G401 (cell line): Measurements from ENCODE around the gene SDC3. TPM values are rescaled to one million over a fixed set of nuclear protein-coding genes. Genes with fewer than 3 reads are reported as not detected.

Experiments
- DNase-seq: peaks from one replicate; pipeline ENCODE4 v3.0.0-alpha.2; 2015; ENCODE audit warnings: low spot score
- in situ Hi-C: cut with HindIII; loops from 2 replicates; pipeline ENCODE4 v1.10.0; 2016; ENCODE audit warnings: low sequenced_read_pairs, mixed read lengths
- total RNA-seq: library from RNA; depleted of rRNA; stranded (reverse); fragments of >200 nt; shearing (Covaris generic); gene quantifications from 2 replicates; pipeline ENCODE4 v1.2.3, GENCODE V29; 2014

The SDC3 gene
- total RNA-seq, 1 experiment from 2014 or later = 23.0 TPM

GRCh38 chr1:30867537-30867936 lies 41.0 kb downstream of the SDC3 start:
- no peak for DNase-seq
- in situ Hi-C loops = loop anchor here (5.0 kb wide), 1 partner anchor 55 kb away; no protein-coding TSS in a partner anchor

- DNase-seq = no peak
- in situ Hi-C loops = loop anchor here (5.0 kb wide), 1 partner anchor 54 kb away; no protein-coding TSS in a partner anchor
Observed at GRCh38 chr1:30866594-30866993, 42.0 kb downstream of the SDC3 start.

DNA sequence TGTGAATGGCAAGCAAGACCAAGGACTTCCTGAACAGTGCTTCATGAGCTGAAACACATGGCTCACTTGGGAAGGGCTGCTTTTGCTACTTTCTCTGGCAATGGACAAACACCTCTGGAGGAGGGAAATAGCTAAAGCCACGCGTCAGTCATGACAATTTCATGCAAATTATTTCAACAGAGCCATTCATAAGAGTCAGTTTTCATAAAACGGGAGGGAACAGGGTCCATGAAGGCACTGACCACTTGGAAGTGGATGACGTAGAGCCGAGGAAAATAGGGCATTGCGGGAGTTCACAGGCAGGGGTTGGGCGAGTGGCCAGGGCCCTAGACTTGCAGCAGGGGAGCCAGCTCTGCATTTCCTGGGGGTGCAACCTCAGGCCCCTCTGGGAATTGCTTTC lies 43.9 kb downstream of the SDC3 start:
- DNase-seq = no peak
- in situ Hi-C loops = loop anchor here (5.0 kb wide), 1 partner anchor 52 kb away; no protein-coding TSS in a partner anchor

DNA sequence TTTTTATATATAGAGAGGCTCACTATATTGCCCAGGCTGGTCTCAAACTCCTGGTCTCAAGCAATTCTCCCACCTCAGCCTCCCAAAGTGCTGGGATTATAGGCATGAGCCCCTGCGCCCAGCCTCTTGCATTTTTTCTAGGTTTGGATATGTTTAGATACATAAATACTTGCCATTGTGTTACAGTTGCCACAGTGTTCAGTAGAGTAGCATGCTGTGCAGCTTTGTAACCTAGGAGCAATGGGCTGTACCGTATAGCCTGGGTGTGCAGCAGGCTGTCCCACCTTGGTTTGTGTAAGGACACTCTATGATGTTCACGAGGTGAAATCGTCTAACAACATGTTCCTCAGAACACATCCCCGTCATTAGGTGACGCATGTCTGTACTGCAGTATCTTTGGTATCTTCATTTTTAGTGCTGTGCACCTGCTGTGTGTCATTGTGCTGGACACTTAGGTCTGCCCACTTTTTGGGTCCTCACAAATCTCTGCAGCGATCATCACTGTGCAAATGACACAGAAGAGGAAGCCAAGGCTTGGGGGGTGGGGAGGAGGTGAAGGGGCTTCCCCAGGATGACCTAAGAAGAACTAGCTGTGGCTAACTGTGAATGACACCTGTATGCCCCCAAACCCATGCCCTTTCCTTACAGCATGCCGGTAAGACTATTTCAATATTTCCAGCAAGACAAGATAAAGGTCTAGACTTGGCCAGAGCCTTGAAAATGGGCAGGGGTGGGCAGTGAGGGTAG lies 44.5 kb downstream of the SDC3 start:
- in situ Hi-C loops = no loop called here
- DNase-seq = no peak

- no peak for DNase-seq
- in situ Hi-C loops = no loop called here
Observed at GRCh38 chr1:30860320-30860652, 48.3 kb downstream of the SDC3 start.

DNA sequence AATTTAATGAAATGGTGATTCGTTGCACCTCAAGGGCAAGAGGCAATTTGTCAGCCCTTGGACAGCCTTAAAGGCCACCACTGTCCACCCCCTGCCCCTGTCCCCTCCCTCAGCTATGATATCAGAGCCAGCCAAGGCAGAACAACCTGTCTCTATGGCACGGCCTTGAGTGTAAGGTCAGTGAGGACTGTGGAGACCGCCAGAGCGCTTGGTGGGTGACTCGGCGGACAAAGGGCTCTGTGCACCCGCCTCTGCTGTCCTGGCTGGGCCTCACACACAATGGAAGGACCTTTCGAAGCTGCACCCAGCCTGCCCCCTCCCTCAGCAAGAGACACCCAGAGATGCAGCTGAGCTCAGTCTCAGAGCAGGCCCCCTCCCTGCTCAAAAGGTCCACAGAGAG lies 50.6 kb downstream of the SDC3 start:
- in situ Hi-C loops = no loop called here
- no peak for DNase-seq

GRCh38 chr1:30857062-30857461 lies 51.5 kb downstream of the SDC3 start:
- in situ Hi-C loops = no loop called here
- no peak for DNase-seq

DNA sequence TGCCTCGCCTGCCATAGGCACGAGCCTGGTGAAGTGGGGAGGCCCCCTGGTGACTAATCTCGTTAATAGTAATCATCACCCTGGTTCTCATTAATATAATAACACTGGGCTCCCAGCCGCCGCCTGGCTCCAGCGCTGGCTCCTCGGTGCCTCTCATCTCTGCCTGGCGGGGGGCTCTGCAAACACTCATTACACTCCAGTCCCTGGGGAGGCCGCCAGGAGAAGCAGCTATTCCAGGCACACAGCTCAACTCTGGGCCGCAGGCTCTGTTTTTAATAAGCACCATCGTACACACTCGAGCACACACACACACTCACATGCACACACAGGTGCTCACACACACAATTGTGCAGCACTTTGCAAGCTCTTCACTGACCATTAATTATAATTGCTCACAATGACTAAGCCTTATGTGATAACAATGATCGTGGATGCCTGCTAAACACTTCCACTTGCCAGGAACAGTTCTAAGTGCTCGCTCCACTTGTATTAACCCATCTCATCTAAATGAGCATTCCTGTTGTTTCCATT lies 52.2 kb downstream of the SDC3 start:
- no peak for DNase-seq
- in situ Hi-C loops = no loop called here

GRCh38 chr1:30855686-30856259 lies 52.8 kb downstream of the SDC3 start:
- in situ Hi-C loops = no loop called here
- DNase-seq = no peak

- in situ Hi-C loops = no loop called here
- DNase-seq = no peak
Observed at GRCh38 chr1:30853350-30853749, 55.2 kb downstream of the SDC3 start.

DNA sequence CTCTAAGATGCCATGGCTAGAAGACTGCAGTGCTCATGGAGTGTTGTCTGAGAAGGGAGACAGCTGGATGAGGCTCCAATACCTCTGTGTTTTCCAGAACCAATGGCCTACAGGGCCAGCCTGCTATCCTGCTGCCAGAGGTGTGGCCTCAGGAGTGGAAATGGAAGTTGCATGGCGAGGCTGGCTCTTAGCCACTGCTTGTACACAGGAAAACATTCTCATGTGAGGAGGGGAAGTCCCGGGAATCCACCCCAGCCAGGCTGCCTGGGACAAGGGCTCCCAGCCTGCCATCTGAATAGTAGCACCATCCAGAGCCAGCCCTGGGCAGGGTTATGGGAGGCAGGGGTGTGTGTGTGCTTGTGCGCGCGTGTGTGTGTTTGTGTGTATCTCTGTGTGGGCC lies 56.5 kb downstream of the SDC3 start:
- in situ Hi-C loops = no loop called here
- no peak for DNase-seq

DNA sequence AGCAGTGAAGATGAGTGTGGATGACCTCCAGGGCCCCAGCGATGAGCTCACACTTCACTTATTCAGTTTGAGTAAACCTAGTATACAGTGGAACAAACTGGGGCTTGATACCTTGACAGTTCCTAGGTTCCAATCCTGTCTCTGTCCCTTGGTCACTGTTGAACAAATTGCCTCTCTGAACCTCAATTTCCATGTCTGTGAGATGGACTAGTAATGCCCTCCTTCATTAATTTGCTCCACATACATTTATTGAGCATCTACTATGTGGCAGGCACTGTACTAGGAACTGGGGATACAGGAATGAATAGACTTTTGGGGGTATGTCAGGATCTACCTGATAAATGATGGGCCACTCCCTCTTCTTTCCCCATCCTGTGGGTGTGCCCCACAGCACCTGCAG lies 57.3 kb downstream of the SDC3 start:
- in situ Hi-C loops = no loop called here
- no peak for DNase-seq

- in situ Hi-C loops = no loop called here
- DNase-seq = no peak
Observed at GRCh38 chr1:30850607-30851006, 58.0 kb downstream of the SDC3 start.

DNA sequence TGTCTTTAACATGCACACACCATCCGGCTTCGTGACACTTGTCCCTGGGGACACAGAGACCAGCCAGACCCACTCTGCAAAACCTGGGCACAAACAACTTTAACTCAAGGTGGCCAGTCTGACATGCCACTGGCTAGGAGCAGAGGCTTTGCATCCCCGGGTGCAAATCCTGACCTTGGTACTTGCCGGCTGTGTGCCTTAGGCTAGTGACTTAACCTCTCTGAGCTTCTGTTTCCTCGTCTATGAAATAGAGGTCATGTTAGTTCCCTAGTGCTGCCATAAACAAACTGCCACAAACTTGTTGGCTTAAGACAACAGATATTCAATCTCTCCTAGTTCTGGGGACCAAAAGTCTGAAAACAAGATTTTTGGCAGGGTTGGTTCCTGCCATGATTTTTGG lies 60.4 kb downstream of the SDC3 start:
- in situ Hi-C loops = no loop called here
- no peak for DNase-seq

DNA sequence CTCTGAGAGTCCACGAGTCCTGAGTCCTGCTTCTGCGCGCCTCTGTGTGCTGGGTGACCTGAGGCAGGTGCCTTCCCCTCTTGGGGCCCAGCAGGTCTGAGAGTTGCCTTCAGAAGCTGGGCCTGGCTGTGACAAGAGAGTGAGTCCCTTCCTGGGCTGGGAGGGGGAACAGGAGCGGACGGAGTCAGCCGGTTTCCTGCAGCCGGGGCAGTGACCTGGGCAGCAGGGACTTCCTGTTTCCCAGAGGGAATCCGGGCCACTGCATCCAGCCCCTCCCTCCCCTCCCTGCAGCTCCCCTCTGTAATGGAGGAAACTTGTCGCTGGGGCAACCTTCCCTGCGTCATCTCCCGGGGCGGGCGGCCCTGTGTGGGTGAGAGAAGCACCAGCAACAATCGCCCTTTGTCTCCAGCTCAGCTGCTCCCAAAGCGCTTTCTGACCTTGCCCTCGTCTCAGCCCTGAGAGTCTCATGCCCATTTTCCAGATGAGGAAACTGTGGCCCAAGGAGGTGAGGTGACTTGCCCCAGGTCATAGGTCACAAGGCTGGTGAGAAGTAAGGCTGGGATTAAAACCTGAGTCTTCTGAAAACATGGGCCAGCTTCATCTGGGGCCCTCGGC lies 61.1 kb downstream of the SDC3 start:
- in situ Hi-C loops = no loop called here
- peak; percentile 8 for DNase-seq

DNA sequence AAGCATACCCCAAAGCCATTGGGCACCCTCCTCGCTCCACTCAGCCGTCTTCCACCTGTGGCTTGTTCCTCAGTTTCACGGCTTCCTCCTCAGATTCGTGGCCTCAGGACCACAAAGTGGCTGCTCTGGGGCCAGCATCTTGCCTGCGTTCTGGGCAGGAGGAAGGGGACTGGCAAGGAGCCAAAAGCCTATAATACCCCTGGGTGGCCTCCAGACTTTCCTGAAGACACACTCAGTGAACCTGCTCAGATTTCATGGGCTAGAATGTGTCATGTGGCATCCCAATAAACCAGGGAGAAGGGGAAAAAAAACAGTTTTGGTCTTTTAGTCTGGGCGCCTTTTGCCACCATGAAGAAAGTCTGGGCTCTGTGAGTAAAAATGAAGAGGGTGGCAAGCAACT lies 62.0 kb downstream of the SDC3 start:
- DNase-seq = no peak
- in situ Hi-C loops = no loop called here

- DNase-seq = no peak
- in situ Hi-C loops = no loop called here
Observed at GRCh38 chr1:30845904-30846290, 62.7 kb downstream of the SDC3 start.

- in situ Hi-C loops = no loop called here
Observed at GRCh38 chr1:30845237-30845903, 63.2 kb downstream of the SDC3 start.

GRCh38 chr1:30844631-30845030 lies 63.9 kb downstream of the SDC3 start:
- in situ Hi-C loops = no loop called here
- no peak for DNase-seq

More at GRCh38 chr1:30845237-30845903, 63.2 kb downstream of the SDC3 start:
- DNase-seq = no peak
